ENCODE results near the gene SNX33. TPM values are rescaled to one million over a fixed set of nuclear protein-coding genes. Genes with fewer than 3 reads are reported as not detected.

Gene SNX33
- total RNA-seq, 1 donor from 2014 or later = 10.1 TPM

DNA sequence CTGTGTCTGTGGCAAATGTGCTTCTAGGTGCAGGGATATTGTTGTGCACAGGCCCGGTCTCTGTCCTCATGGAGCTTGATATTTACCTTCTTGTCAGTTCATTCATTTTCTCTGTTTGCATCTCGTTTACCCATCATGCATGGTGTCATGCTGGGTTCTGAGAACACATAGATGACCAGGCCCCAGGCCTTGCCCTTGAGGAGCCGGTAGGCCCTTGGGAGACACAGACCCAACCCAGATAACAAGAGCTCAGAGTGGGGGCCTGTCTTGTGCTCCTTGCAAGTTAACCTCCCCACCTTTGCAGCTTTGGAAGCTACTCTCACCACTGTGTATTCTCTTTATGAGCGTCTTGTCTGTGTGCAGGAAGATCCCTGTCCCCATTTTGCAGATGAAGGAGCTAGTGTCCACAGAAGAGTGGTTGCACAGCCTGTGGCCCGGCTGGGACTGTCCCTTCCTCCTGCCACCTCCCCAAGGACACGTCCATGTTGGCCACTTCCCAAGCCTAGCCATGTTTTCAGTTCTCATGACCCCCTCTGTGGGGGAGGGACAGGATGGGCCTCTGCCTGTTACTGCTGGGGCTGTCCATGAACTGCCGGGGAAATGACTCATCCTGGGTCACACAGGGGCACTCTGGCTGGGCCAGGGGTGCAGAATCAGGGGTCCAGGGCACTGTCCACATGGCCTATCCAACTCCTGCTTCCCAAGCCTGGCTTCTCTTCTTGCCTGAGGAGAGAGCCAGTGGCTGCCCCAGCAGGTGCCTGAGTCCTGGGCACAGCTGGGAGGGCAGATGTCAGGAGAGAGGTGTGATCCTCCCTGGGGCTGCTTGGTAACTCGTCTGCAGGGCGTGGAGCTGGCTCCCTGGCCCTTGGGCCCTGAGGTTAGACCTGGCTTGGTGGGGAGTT, 3.4 kb downstream of the SNX33 start:
- no peak for DNase-seq (ENCODE audit: low spot score)
- peak overlapping the region; percentile 12 for H3K4me3 ChIP-seq
- Mint-ChIP-seq H3K9me3 (no peaks in the 10 kb centered on the region), H3K36me3 (peaks cover 17% of the 10 kb centered on the region), H3K4me3 (peak overlapping the region; percentile 96), H3K27ac (peak overlapping the region; percentile 1), H3K27me3 (ENCODE audit: insufficient read depth, low read depth) (peaks cover 4% of the 10 kb centered on the region), H3K4me1 (peaks cover 53% of the 10 kb centered on the region)
- no peaks in the 10 kb centered on the region for H3K9me3 ChIP-seq (ENCODE audit: low read depth)
- H2AFZ ChIP-seq (replicated peaks) = no peak overlapping the region
- peaks cover 10% of the 10 kb centered on the region for H3K27me3 ChIP-seq
- H3K36me3 ChIP-seq = no peaks in the 10 kb centered on the region
- TF ChIP-seq, protein P1, sequence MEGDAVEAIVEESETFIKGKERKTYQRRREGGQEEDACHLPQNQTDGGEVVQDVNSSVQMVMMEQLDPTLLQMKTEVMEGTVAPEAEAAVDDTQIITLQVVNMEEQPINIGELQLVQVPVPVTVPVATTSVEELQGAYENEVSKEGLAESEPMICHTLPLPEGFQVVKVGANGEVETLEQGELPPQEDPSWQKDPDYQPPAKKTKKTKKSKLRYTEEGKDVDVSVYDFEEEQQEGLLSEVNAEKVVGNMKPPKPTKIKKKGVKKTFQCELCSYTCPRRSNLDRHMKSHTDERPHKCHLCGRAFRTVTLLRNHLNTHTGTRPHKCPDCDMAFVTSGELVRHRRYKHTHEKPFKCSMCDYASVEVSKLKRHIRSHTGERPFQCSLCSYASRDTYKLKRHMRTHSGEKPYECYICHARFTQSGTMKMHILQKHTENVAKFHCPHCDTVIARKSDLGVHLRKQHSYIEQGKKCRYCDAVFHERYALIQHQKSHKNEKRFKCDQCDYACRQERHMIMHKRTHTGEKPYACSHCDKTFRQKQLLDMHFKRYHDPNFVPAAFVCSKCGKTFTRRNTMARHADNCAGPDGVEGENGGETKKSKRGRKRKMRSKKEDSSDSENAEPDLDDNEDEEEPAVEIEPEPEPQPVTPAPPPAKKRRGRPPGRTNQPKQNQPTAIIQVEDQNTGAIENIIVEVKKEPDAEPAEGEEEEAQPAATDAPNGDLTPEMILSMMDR (IDR thresholded peaks at IDR 0.05) = no peak
- TF ChIP-seq EZH2 (IDR thresholded peaks at IDR 0.05) (no peak), EZH2phosphoT487 (IDR thresholded peaks at IDR 0.05) (no peak)
- peaks cover 45% of the 10 kb centered on the region for H3K4me1 ChIP-seq
- no peak overlapping the region for H3K27ac ChIP-seq
- H3K79me2 ChIP-seq (ENCODE audit: low read depth) = peaks cover 68% of the 10 kb centered on the region
- peaks cover 75% of the 10 kb centered on the region for H4K20me1 ChIP-seq (ENCODE audit: low read depth)
- peaks cover 29% of the 10 kb centered on the region for H3F3A ChIP-seq (ENCODE audit: low read depth)
- peak overlapping the region; percentile 37 for H3K9ac ChIP-seq
- H3K4me2 ChIP-seq = peak overlapping the region; percentile 92

DNA sequence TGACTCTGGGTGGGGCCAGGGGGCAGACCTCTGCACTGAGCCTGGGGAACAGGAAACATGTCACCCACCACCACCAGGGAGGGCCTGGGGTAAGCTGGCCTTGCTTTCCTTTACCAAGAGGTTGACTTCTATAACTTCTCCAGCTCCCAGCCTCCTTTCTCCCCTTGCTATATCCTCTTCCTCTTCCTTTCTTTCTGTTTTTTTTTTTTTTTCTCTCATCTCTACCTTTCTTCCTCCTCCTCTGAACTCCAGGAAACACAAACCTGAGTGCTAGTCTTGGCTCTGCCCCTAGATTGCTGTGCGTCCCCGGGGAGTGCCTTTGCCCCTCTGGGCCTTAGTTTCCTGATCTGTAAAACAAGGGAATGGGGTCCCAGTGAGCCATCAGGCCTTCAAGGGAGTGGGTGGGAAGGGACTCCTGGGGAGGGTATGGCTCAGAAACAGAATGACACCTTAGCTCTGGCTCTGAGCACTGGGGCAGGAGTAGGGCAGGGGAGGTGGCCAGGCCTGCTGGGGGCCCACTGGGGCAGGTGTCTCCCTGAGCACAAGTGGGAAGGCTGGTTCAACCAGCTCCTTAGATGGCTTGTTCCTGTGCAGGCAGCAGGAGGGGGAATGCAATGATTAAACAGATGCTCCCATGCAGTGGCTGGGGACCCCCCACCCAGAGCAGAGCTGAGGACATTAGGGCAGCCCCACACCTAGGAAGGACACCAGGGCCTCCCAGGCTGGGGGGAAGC, 4.3 kb downstream of the SNX33 start:
- Mint-ChIP-seq H3K36me3 (peaks cover 18% of the 10 kb centered on the region), H3K4me1 (peaks cover 48% of the 10 kb centered on the region), H3K9me3 (no peaks in the 10 kb centered on the region), H3K4me3 (no peak overlapping the region), H3K27ac (no peak overlapping the region), H3K27me3 (ENCODE audit: insufficient read depth, low read depth) (peaks cover 2% of the 10 kb centered on the region)
- peaks cover 82% of the 10 kb centered on the region for H4K20me1 ChIP-seq (ENCODE audit: low read depth)
- H3K9ac ChIP-seq = peak overlapping the region; percentile 37
- peaks cover 68% of the 10 kb centered on the region for H3K79me2 ChIP-seq (ENCODE audit: low read depth)
- H3K4me1 ChIP-seq = peaks cover 45% of the 10 kb centered on the region
- TF ChIP-seq EZH2 (IDR thresholded peaks at IDR 0.05) = no peak
- no peak for TF ChIP-seq EZH2phosphoT487 (IDR thresholded peaks at IDR 0.05)
- TF ChIP-seq, protein P1 (IDR thresholded peaks at IDR 0.05) = no peak
- H3K4me3 ChIP-seq = peak overlapping the region; percentile 12
- H3K27me3 ChIP-seq = peaks cover 2% of the 10 kb centered on the region
- DNase-seq (ENCODE audit: low spot score) = no peak
- no peaks in the 10 kb centered on the region for H3K36me3 ChIP-seq
- H3K4me2 ChIP-seq = peak overlapping the region; percentile 92
- H3K27ac ChIP-seq = no peak overlapping the region
- no peak overlapping the region for H2AFZ ChIP-seq (replicated peaks)
- peaks cover 21% of the 10 kb centered on the region for H3F3A ChIP-seq (ENCODE audit: low read depth)
- H3K9me3 ChIP-seq (ENCODE audit: low read depth) = no peaks in the 10 kb centered on the region

DNA sequence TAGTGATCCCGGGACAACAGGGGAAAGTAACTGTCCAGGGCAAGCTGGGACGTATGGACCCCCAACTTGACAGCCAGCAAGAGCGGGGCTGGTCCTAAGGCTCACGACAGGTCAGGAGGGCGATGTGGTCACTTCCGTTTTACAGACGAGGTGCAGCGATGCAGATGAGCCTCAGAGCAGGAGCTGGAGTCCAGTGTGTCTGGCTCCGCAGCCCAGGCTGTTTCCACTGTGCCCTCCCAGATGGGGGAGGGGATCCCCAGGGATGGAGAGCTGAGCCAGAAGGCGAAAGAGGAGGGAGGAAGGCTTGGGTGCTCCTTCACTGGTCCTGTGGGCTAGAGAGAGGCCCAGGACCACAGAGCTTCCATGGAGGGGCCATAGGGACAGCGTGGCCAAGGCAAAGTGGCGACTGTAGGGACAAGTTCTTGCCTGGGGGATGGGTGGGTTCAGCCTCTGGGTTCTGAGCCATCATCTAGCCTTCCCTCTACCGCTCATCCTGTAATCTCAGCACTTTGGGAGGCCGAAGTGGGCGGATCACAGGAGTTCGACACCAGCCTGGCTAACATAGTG, 5.7 kb downstream of the SNX33 start:
- Histone ChIP-seq H3K4me1 (peaks cover 45% of the 10 kb centered on the region), H3F3A (ENCODE audit: low read depth) (peaks cover 6% of the 10 kb centered on the region)

More for the DNA sequence above, 5.7 kb downstream of the SNX33 start:
- Mint-ChIP-seq H3K4me3 (no peak overlapping the region), H3K9me3 (no peaks in the 10 kb centered on the region), H3K27me3 (ENCODE audit: insufficient read depth, low read depth) (peaks cover 2% of the 10 kb centered on the region), H3K4me1 (peaks cover 50% of the 10 kb centered on the region), H3K27ac (peak overlapping the region; percentile 78), H3K36me3 (peaks cover 18% of the 10 kb centered on the region)
- Histone ChIP-seq H3K79me2 (ENCODE audit: low read depth) (peaks cover 67% of the 10 kb centered on the region), H3K9ac (no peak overlapping the region), H3K4me3 (no peak overlapping the region), H3K27ac (no peak overlapping the region), H3K27me3 (no peaks in the 10 kb centered on the region), H3K9me3 (ENCODE audit: low read depth) (no peaks in the 10 kb centered on the region), H2AFZ (replicated peaks) (no peak overlapping the region), H4K20me1 (ENCODE audit: low read depth) (peaks cover 86% of the 10 kb centered on the region), H3K4me2 (peak overlapping the region; percentile 92), H3K36me3 (no peaks in the 10 kb centered on the region)
- TF ChIP-seq EZH2 (IDR thresholded peaks at IDR 0.05) (no peak), EZH2phosphoT487 (IDR thresholded peaks at IDR 0.05) (no peak)
- TF ChIP-seq, protein P1 (IDR thresholded peaks at IDR 0.05) = no peak
- peak; percentile 29 for DNase-seq (ENCODE audit: low spot score)
